ENCODE results near the gene SNAPC5.
"Not testable (repeated sequence)": the region's sequence is repeated elsewhere in the genome, so short reads cannot be mapped to it uniquely, and the experiment has no call there.

Gene SNAPC5

DNA sequence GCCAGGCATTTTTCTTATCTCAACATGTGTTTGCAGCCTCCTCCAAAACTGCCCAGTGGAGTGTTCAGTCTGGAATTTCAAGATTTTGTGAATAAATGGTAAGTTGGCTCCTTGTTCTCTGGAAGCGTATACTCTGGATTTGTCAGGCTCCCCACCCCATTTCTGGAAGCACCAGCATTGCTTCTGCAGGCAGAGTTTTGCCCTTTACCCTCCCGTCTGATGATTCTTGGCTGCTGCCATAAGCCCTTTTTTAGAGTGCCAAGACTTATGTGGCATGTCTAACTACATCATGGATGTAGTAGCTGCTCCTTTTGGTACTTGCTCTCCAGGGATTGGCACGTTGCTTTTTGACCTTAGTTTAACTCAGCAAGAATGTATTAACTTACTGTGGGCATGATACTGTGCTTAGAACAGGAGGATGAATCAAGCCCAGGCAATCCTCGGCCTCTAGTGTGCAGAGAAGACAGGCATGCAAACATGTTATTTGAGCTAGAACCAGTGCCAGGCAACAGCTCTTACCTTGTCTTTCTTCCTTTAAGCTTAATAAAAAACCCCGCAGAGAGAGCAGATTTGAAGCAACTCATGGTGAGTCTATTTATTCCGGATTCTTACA lies 8.3 kb downstream of the SNAPC5 start:
- DNase-seq, result no peak

DNA sequence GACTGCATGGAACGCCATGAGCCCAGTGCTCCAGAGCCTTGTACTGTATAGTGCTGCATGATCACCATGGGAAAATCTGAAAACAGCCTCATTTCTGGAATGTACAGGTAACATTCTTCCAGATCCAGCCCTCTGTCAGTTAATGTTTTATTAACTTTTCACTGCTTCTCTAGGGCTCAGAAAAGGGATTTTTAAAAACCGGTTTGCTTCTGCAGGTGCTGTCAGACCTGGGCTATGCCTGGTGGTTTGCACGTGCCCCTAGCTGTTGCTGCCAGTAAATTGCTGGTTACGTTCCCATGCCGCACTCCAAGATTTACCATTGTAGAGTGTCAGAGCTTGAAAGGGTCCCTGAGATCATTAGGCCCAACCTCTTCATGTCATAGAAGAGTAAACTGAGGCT lies 9.0 kb downstream of the SNAPC5 start:
- no peak for DNase-seq

DNA sequence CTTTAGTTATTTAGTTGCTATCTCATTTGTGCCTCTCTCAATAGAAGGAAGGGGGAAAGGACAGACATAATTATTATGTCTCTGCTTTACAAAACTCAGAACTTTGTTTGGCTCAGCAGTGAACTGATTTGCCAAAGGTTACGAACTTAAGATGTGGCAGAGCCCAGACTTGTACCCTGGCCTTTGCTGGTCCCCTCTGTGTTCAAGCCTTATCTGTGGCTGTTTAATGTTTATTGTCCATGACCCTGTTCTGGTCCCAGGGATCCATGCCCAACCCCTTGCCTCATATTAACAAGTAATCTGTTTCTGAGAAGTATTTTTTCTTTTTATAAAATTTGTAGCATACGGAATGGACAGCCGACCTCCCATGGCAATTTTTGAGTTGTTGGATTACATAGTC lies 10.7 kb downstream of the SNAPC5 start:
- DNase-seq, result no peak

DNA sequence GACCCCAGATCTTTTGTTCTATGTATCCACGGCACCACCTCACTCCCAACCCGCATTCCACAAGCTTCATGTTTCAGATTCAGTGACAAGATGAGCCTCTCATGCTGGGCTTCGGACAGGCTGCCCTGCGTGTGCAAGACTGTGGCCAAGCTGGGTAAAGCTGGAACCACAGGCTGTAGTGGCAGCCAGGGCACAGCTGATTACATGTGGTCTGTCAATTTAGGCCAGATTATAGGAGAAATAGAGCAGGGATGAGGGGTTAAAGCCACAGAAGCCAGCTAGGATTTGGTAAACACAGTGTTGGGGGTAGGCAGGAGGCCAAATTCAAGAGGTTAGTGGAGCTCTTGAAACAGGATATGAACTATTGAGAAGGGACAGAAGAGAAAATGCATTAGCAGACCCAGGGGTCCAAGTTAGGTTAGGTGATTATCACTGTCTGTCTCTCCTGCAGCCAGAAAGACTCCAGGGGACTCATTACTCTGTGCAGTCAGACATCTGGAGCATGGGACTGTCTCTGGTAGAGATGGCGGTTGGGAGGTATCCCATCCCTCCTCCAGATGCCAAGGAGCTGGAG lies 12.9 kb downstream of the SNAPC5 start:
- no peak for DNase-seq

GRCh38 chr15:66483131-66483566 lies 14.4 kb downstream of the SNAPC5 start:
- no peak for DNase-seq

GRCh38 chr15:66482539-66482938 lies 15.0 kb downstream of the SNAPC5 start:
- DNase-seq, result no peak

GRCh38 chr15:66481107-66481856 lies 16.3 kb downstream of the SNAPC5 start:
- no peak for DNase-seq

GRCh38 chr15:66480267-66480666 lies 17.3 kb downstream of the SNAPC5 start:
- no peak for DNase-seq

GRCh38 chr15:66477011-66477410 lies 20.6 kb downstream of the SNAPC5 start:
- no peak for DNase-seq

DNA sequence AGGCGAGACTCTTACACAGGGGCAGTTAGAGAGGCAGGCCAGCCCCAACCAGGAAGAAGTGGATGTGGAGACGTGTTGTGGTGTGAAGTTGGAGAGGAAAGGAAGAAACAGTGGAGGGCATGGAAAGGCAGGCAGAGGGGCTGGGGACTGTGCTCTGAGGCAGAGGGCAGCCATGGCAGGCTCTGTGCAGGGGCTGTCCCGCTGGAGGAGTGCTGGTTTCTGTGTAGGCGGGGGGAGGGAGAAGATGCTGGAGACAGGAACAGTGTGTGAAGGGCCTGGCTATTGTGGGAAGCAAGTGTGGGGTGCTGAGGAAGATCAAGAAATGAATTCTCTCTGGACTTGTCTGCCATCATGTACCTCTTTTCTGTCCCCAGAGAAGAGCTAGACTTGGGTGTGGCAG lies 21.0 kb downstream of the SNAPC5 start:
- DNase-seq, result no peak

DNA sequence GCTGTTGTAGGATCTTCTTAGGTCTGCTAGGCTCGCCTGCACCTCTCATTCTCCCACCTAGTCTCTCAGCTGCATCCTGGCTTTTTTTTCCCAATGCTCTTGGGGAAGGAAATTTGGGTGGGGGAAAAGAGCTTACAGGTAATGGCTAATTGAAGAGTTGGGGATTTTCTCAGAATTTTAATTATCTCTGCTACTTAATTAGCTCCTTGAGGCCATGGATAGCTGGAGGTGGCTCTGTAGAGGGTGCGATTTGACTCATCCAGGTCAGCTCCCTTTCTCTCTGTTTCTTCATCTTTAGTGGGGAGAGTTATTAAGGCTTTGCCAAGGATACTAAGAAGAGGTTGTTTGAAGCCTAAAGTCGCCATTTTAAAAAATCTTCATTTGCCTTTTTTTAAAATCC lies 22.6 kb downstream of the SNAPC5 start:
- no peak for DNase-seq

DNA sequence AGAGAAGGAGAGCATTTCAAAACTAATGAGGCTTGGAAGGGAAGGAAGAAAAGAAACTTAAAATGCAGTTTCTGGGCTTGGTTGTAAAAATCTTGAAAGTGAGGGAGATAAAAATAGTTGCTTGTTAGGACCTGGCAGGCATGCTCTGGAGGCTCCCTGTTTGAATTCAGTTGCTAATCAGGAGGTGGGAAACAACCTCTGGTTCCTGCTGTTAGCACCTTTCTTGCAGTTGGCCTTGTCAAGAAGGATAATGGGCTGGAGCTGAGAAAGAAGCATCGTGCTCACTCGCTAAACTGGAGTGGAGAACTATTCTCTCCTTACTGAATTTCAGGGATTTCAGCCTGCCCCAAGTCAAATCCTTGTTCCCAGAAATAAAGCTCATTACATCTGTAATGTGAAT lies 23.4 kb downstream of the SNAPC5 start:
- no peak for DNase-seq

GRCh38 chr15:66472176-66472999 lies 25.2 kb downstream of the SNAPC5 start:
- no peak for DNase-seq

DNA sequence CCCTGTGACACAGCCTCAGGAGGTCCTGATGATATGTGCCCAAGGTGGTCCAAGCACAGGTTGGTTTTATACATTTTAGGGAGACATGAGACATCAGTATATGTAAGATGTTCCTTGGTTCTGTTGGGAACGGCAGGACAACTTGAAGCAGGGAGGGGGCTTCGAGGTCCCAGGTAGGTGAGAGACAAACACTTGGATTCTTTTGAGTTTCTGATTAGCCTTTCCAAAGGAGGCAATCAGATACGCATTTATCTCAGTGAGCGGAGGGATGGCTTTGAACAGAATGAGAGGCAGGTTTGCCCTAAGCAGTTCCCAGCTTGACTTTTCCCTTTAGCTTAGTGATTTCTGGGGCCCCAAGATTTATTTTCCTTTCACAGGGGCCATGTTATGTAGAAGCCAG lies 26.7 kb downstream of the SNAPC5 start:
- DNase-seq, result not testable (repeated sequence)

- not testable (repeated sequence) for DNase-seq
Observed at GRCh38 chr15:66467162-66468040, 30.2 kb downstream of the SNAPC5 start.

GRCh38 chr15:66465294-66465693 lies 32.3 kb downstream of the SNAPC5 start:
- not testable (repeated sequence) for DNase-seq

GRCh38 chr15:66462627-66463026 lies 34.9 kb downstream of the SNAPC5 start:
- DNase-seq, result no peak

DNA sequence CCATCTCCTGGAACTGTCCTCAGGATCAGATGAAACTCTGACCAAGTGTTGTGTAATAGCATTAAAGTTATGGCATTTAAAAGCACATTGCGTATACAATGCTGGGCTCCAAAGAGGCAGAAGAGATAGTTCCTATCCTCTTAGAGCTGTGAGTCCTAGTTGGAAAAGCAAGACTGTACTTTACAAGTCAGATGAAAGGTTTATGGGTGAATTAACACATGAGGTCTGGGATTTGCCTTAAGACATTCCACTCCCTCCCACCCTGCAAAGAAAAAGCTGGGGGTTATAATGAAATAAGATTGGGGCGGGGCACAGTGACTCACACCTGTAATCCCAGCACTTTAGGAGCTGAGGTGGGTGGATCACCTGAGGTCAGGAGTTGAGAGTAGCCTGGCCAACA lies 35.6 kb downstream of the SNAPC5 start:
- no peak for DNase-seq

DNA sequence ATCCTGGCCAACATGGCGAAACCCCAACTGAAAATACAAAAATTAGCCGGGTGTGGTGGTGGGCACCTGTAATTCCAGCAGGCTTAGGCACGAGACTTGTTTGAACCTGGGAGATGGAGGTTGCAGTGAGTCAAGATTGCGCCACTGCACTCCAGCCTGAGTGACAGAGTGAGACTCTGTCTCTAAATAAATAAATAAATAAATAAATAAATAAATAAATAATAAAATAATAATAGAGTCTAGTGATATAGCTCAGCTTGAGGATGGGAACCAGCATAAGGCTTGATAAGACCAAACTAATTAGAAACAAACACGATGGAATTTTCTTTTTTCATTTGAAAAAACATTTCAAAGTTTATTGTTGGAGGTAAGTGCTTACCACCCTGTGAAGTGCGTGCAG lies 36.3 kb downstream of the SNAPC5 start:
- not testable (repeated sequence) for DNase-seq

DNA sequence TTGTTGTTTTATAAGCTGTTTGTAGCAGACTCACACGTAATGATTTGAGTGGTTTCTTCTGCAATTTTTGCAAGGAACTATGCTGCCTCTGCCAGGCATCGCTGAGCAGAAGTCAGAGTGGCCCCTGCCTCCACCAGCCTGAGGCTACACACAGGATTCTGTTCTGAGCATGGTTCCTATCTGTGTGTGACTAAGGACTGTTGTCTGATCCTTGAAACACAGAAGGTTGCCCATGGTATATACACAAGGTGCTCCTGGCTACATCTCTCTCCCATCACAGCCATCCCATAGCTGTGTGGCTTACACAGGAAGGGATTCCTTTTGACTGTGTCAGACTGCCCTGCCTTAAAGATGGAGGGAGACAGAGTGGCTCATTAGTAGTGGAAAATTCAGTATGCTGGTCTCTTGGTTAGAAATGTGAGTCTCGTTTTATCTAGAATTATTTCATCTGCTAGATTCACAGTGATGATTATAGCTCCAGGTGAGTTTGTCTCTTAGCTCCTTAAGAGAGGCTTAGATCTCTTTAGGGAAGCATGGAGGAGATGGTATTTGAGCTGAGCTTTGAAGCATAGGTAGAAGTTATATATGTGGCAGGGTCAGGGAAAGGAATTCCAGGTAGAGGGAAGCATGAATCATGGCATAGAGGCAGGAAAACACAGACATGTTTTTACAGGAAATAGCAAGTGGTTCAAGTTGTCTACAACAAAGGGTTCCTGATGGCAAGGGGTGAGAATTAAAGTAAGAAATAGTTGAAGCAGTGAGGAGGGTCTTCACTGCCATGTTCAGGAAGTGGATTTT lies 37.5 kb downstream of the SNAPC5 start:
- DNase-seq, result no peak

GRCh38 chr15:66456211-66456610 lies 41.4 kb downstream of the SNAPC5 start:
- no peak for DNase-seq

DNA sequence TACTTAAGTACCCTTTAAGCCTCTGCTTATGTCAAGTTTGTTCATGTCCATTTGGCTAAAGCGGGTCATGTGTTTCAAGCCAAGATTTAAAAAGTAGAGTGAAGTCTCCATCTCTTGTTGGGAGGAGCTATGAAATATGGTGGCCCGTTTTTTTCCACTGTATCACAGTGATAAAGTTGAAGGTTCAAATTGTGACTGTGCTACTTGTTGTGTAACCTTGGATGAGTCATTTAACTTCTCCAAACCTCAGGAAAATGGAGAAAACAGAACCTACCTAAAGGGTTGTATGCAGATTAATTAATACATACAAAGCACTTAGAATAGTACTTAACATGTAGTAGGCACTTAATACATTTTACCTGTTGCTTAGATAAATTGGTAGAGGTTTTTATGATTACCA lies 43.4 kb downstream of the SNAPC5 start:
- no peak for DNase-seq
